ENCODE data around the gene LINC01488. TPM values are rescaled to one million over a fixed set of nuclear protein-coding genes. Genes with fewer than 3 reads are reported as not detected.

The LINC01488 gene
- total and polyA plus RNA-seq, 10 of the 15 experiments (the other 5 are each of a cell fraction or from before 2014, with no cell fraction given), result not detected

GRCh38 chr11:69443138-69443967 is 38.1 kb upstream of the LINC01488 start (continued):
- TF ChIP-seq BCLAF1 (IDR thresholded peaks at IDR 0.05), result no peak
- no peak for TF ChIP-seq BCL3 (IDR thresholded peaks at IDR 0.05; ENCODE audit: borderline replicate concordance, insufficient read depth, low read depth, low read length, poor library complexity, severe bottlenecking)
- TF ChIP-seq RUNX3 (IDR thresholded peaks at IDR 0.05; ENCODE audit: low read length), result peak; percentile 78
- TF ChIP-seq TCF12 (IDR thresholded peaks at IDR 0.05; ENCODE audit: low read depth, low read length), result peak; percentile 48; the same call in 1 of the 2 replicates
- peak; percentile 30 for TF ChIP-seq ZNF687 (IDR thresholded peaks at IDR 0.05)
- peak; percentile 44 to 59; a peak in 3 of 4 replicates for TF ChIP-seq IKZF2 (IDR thresholded peaks at IDR 0.05)
- TF ChIP-seq MLLT1 (IDR thresholded peaks at IDR 0.05), result 0 out of 2 replicates have a peak, but pooled peaks have one; percentile 36
- peak; percentile 53; the same call in 1 of the 2 replicates for TF ChIP-seq NFIC (IDR thresholded peaks at IDR 0.05; ENCODE audit: low read depth, low read length)
- no peak for TF ChIP-seq SUPT20H (IDR thresholded peaks at IDR 0.05; ENCODE audit: borderline replicate concordance, control insufficient read depth, low read depth, low read length)
- no peak for TF ChIP-seq TCF3 (IDR thresholded peaks at IDR 0.05; ENCODE audit: borderline replicate concordance, insufficient read depth, low read depth, low read length)
- peak in 1 of 2 experiments; percentile 84; a peak in 2 of 3 replicates for TF ChIP-seq EGR1 (IDR thresholded peaks at IDR 0.05; ENCODE audit: borderline replicate concordance in 1 of 2, low read depth in 2 of 2, low read length in 2 of 2)
- peak; percentile 54; the same call in 1 of the 2 replicates for TF ChIP-seq MAX (IDR thresholded peaks at IDR 0.05; ENCODE audit: low read depth, low read length)
- no peak for TF ChIP-seq E2F4 (IDR thresholded peaks at IDR 0.05; ENCODE audit: low read depth, low read length)
